Mesendoderm (in vitro differentiated cells): ENCODE data around the gene GK2.

Experiments used
- DNase-seq: peaks from one replicate; pipeline ENCODE4 v3.0.0; 2013
- H2AK5ac ChIP-seq: 2 replicates; pipeline ENCODE4 v1.6.1; 2013; ENCODE audit warnings: low read length, inconsistent platforms
- H2BK120ac ChIP-seq: 2 replicates; pipeline ENCODE4 v1.6.1; 2013; ENCODE audit warnings: low read depth, mild to moderate bottlenecking, low read length, moderate library complexity, mixed read lengths
- H2BK15ac ChIP-seq: replicated peaks from 2 replicates; pipeline ENCODE4 v1.6.1; 2013; ENCODE audit warnings: low read depth, mild to moderate bottlenecking, moderate library complexity
- H2BK5ac ChIP-seq: 2 replicates; pipeline ENCODE4 v1.6.1; 2013; ENCODE audit warnings: low read length, inconsistent platforms
- H3K18ac ChIP-seq: 2 replicates; pipeline ENCODE4 v1.6.1; 2013; ENCODE audit warnings: mild to moderate bottlenecking, low read length, mixed read lengths
- H3K23ac ChIP-seq: one replicate; pipeline ENCODE4 v1.6.1; 2013; ENCODE audit warnings: low read length
- H3K27ac ChIP-seq: 2 replicates; pipeline ENCODE4 v1.5.1; 2013; ENCODE audit warnings: low read depth, mild to moderate bottlenecking, inconsistent platforms, low read length, moderate library complexity
- H3K27me3 ChIP-seq: 2 replicates; pipeline ENCODE4 v1.6.1; 2013; ENCODE audit warnings: low read length, control low read depth, mild to moderate bottlenecking, inconsistent platforms; ENCODE audit not compliant: insufficient read depth, poor library complexity
- H3K36me3 ChIP-seq: 2 replicates; pipeline ENCODE4 v1.6.1; 2013; ENCODE audit warnings: low read length, inconsistent platforms; ENCODE audit not compliant: control insufficient read depth, insufficient read depth
- H3K4ac ChIP-seq: one replicate; pipeline ENCODE4 v1.6.1; 2013; ENCODE audit warnings: low read depth, mild to moderate bottlenecking, low read length, moderate library complexity
- H3K4me1 ChIP-seq: 2 replicates; pipeline ENCODE4 v1.6.1; 2013; ENCODE audit warnings: low read depth, low read length, inconsistent platforms; ENCODE audit not compliant: control insufficient read depth
- H3K4me2 ChIP-seq: 2 replicates; pipeline ENCODE4 v1.6.1; 2013; ENCODE audit warnings: low read length
- H3K4me3 ChIP-seq: 2 replicates; pipeline ENCODE4 v1.5.1; 2013; ENCODE audit warnings: mild to moderate bottlenecking, low read length
- H3K56ac ChIP-seq: one replicate; pipeline ENCODE4 v1.6.1; 2013; ENCODE audit warnings: low read length
- H3K79me1 ChIP-seq: 2 replicates; pipeline ENCODE4 v1.6.1; 2013; ENCODE audit warnings: low read length, inconsistent platforms
- H3K79me2 ChIP-seq: 2 replicates; pipeline ENCODE4 v1.6.1; 2013; ENCODE audit warnings: mild to moderate bottlenecking, low read length; ENCODE audit not compliant: control insufficient read depth, insufficient read depth
- H3K9ac ChIP-seq: 2 replicates; pipeline ENCODE4 v1.6.1; 2013; ENCODE audit warnings: low read length, inconsistent platforms
- H4K5ac ChIP-seq: one replicate; pipeline ENCODE4 v1.6.1; 2013; ENCODE audit warnings: low read length
- H4K8ac ChIP-seq: one replicate; pipeline ENCODE4 v1.6.1; 2013; ENCODE audit warnings: low read depth, mild to moderate bottlenecking, control low read depth, low read length, moderate library complexity
- whole genome bisulfite sequencing: extraction: QIAGEN DNeasy Blood & Tissue Kit; methylation state at CpG from one replicate; pipeline ENCODE4 v1.1.7; 2013; ENCODE audit warnings: low lambda C conversion rate, missing lambda C conversion rate; ENCODE audit not compliant: insufficient coverage; ENCODE audit errors: extremely low coverage; 5-methylcytosine and 5-hydroxymethylcytosine counted together

Gene GK2

DNA sequence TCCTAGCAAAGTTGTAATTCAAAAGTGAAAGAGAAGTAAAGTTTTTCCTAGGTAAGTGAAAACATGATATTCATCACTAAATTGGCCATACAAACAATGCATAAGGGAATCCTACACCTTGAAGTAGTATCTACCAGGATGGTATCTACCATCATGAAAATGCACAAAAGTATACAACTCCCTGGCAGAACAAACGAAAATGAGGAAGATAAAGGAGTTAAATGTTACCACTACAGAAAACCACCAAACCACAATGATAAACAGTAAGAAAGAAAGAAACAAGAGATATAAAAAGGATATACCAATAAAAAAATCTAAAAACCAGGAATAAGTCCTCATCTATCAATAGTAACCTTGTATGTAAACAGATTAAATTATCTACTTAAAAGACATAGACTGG, 26.9 kb downstream of the GK2 start:
- Histone ChIP-seq H3K4me1 (no peaks in the 10 kb centered on the region), H3K4ac (no peak overlapping the region), H3K36me3 (no peaks in the 10 kb centered on the region), H3K56ac (no peak overlapping the region), H4K8ac (no peak overlapping the region), H3K27ac (no peak overlapping the region), H3K9ac (no peak overlapping the region), H2BK15ac (no peak overlapping the region), H3K18ac (no peak overlapping the region), H3K23ac (no peak overlapping the region), H2BK120ac (no peak overlapping the region), H4K5ac (no peak overlapping the region), H2AK5ac (no peak overlapping the region), H3K79me1 (no peaks in the 10 kb centered on the region), H3K4me2 (no peak overlapping the region), H3K27me3 (no peaks in the 10 kb centered on the region), H3K79me2 (no peaks in the 10 kb centered on the region), H2BK5ac (no peak overlapping the region), H3K4me3 (no peak overlapping the region)
- no peak for DNase-seq
- WGBS = no CpG with 5 or more reads among the region's 1 CpG

DNA sequence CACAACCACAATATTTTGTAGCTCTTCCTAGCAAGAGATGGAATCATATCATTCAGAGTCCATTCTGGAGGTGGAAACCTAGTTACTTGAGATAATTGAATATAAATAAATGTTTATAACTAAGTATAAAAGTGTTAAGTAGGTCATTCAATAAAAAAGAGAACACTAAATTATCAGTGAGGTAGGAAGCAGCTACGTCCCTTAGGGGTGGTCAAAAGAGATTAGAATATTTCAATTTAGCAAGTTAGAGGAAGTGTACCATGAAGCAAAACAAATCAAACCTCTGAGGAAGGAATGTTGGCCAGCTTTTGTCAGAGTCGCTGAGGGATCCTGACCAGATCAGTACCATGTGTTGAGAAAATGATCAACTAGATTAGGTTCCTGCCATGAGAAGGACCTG, 38.0 kb downstream of the GK2 start:
- H3K79me2 ChIP-seq = no peaks in the 10 kb centered on the region
- H3K4me2 ChIP-seq = no peak overlapping the region
- no peaks in the 10 kb centered on the region for H3K27me3 ChIP-seq
- DNase-seq = no peak
- WGBS = no CpG with 5 or more reads among the region's 2 CpGs
- no peak overlapping the region for H2AK5ac ChIP-seq
- H3K56ac ChIP-seq = no peak overlapping the region
- no peak overlapping the region for H2BK15ac ChIP-seq
- no peak overlapping the region for H3K23ac ChIP-seq
- H4K5ac ChIP-seq = no peak overlapping the region
- H3K4me1 ChIP-seq = no peaks in the 10 kb centered on the region
- no peaks in the 10 kb centered on the region for H3K36me3 ChIP-seq
- H2BK5ac ChIP-seq = no peak overlapping the region
- H3K27ac ChIP-seq = no peak overlapping the region
- no peak overlapping the region for H2BK120ac ChIP-seq
- no peak overlapping the region for H3K4ac ChIP-seq
- no peak overlapping the region for H4K8ac ChIP-seq
- no peak overlapping the region for H3K18ac ChIP-seq
- no peak overlapping the region for H3K4me3 ChIP-seq
- no peak overlapping the region for H3K9ac ChIP-seq
- no peaks in the 10 kb centered on the region for H3K79me1 ChIP-seq

DNA sequence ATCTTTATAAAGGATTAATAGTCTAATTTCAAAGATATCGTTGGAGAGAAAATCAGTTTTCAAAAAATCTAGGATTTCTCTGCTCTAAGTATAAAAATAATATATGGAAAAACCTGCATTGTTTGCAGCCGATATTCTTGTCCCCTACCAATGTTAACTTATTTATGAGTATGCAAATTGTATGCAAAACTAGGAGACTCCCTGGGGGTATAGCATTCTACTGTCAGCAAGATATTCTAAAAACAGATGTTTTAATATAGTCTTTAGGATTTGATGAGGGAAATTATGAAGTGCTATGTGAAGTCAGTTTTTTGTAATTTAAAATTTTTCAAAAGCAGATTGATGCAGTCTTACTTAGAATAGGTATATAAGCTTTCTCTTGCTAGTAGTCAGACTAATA, 40.9 kb downstream of the GK2 start:
- Histone ChIP-seq H3K23ac (no peak overlapping the region), H3K4me2 (no peak overlapping the region), H3K27ac (no peak overlapping the region), H3K27me3 (no peaks in the 10 kb centered on the region), H2BK120ac (no peak overlapping the region), H4K5ac (no peak overlapping the region), H3K4me1 (no peaks in the 10 kb centered on the region), H2BK15ac (no peak overlapping the region), H3K56ac (no peak overlapping the region), H3K4ac (no peak overlapping the region), H3K36me3 (no peaks in the 10 kb centered on the region), H3K9ac (no peak overlapping the region), H3K18ac (no peak overlapping the region), H2BK5ac (no peak overlapping the region), H4K8ac (no peak overlapping the region), H3K79me2 (no peaks in the 10 kb centered on the region), H2AK5ac (no peak overlapping the region), H3K79me1 (no peaks in the 10 kb centered on the region), H3K4me3 (no peak overlapping the region)
- DNase-seq = no peak
- no CpG with 5 or more reads among the region's 2 CpGs for WGBS

DNA sequence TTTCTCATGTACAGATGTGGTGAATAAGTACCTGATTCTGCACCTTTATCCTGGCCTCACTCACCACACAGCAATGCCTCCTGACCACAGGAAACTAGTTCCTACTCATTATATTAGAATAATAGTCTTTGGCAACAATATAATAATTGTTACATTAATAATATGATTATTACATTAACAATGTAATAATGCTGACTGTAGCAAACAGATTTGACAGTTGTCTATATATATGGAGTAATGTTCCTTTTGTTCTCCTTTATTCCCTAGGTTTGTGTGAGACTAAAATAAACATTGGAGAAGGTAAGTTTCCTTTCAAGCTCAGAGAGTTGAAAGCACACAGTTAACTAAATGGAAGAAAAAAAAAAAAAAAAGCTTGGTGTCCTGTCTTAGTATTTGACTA, 41.6 kb downstream of the GK2 start:
- no peaks in the 10 kb centered on the region for H3K79me1 ChIP-seq
- H3K79me2 ChIP-seq = no peaks in the 10 kb centered on the region
- no peak overlapping the region for H3K56ac ChIP-seq
- H3K4me3 ChIP-seq = no peak overlapping the region
- no peak overlapping the region for H3K23ac ChIP-seq
- H2BK120ac ChIP-seq = no peak overlapping the region
- H3K4ac ChIP-seq = no peak overlapping the region
- no peak overlapping the region for H2AK5ac ChIP-seq
- H3K18ac ChIP-seq = no peak overlapping the region
- H3K27me3 ChIP-seq = no peaks in the 10 kb centered on the region
- no peak overlapping the region for H2BK15ac ChIP-seq
- H4K5ac ChIP-seq = no peak overlapping the region
- H3K27ac ChIP-seq = no peak overlapping the region
- H4K8ac ChIP-seq = no peak overlapping the region
- H3K36me3 ChIP-seq = no peaks in the 10 kb centered on the region
- H3K9ac ChIP-seq = no peak overlapping the region
- no peak overlapping the region for H3K4me2 ChIP-seq
- H3K4me1 ChIP-seq = no peaks in the 10 kb centered on the region
- DNase-seq = no peak
- H2BK5ac ChIP-seq = no peak overlapping the region

DNA sequence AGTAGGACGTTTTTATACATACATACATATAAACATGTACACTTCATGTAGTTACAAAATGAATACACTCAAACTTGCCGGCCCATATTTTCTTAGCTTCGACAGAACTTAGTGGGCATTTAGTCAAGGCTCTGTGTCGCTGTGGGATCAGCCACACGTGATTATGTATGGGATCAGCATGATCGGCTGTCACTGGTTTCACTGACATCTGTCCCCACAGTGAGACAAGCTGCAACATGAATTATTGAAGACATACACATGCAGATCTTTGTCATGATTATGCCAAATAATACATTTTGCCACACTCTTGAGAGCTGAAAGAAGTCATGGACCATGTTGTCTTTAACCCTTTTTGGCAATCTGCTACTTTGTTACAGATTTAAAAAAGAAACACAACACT, 44.0 kb downstream of the GK2 start:
- Histone ChIP-seq H4K5ac (no peak overlapping the region), H2BK120ac (no peak overlapping the region), H4K8ac (no peak overlapping the region), H3K36me3 (no peaks in the 10 kb centered on the region), H2BK5ac (no peak overlapping the region), H3K79me2 (no peaks in the 10 kb centered on the region), H3K4me2 (no peak overlapping the region), H3K4ac (no peak overlapping the region), H3K4me1 (no peaks in the 10 kb centered on the region), H3K79me1 (no peaks in the 10 kb centered on the region), H3K56ac (no peak overlapping the region), H3K27me3 (no peaks in the 10 kb centered on the region), H2AK5ac (no peak overlapping the region), H3K4me3 (no peak overlapping the region), H3K27ac (no peak overlapping the region), H3K23ac (no peak overlapping the region), H3K9ac (no peak overlapping the region), H2BK15ac (no peak overlapping the region), H3K18ac (no peak overlapping the region)
- WGBS = no CpG with 5 or more reads among the region's 6 CpGs
- DNase-seq = no peak

DNA sequence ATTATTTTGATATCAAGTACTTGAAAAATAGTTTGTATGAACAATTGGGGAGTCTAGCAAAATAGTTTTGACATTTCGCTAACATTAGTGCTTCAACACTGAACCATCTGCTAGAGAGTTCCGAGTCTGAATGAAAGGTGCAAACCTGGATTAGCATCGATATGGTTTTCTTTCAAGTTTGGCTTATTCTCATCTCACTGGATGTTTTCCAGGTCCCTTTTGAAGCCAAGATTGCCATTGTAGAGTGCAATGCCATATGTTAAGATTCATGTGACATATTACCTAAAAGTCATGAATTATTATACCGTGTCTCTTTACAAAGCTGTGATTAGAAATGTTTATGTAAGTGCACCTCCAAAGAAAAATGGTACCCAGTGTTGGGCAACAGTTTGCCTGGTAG, 45.4 kb downstream of the GK2 start:
- no peak overlapping the region for H2BK120ac ChIP-seq
- no peak overlapping the region for H3K4me3 ChIP-seq
- H2BK5ac ChIP-seq = no peak overlapping the region
- no peaks in the 10 kb centered on the region for H3K36me3 ChIP-seq
- no peak overlapping the region for H3K56ac ChIP-seq
- H3K18ac ChIP-seq = no peak overlapping the region
- H2AK5ac ChIP-seq = no peak overlapping the region
- DNase-seq = no peak
- no peaks in the 10 kb centered on the region for H3K27me3 ChIP-seq
- H3K4ac ChIP-seq = no peak overlapping the region
- H3K9ac ChIP-seq = no peak overlapping the region
- no CpG with 5 or more reads among the region's 4 CpGs for WGBS
- H3K4me2 ChIP-seq = no peak overlapping the region
- no peaks in the 10 kb centered on the region for H3K79me2 ChIP-seq
- H2BK15ac ChIP-seq = no peak overlapping the region
- no peaks in the 10 kb centered on the region for H3K79me1 ChIP-seq
- H3K4me1 ChIP-seq = no peaks in the 10 kb centered on the region
- no peak overlapping the region for H3K27ac ChIP-seq
- H4K8ac ChIP-seq = no peak overlapping the region
- no peak overlapping the region for H4K5ac ChIP-seq
- H3K23ac ChIP-seq = no peak overlapping the region
